Epithelial cell of prostate (primary cell): ENCODE data around the gene RASSF8.
"Not testable (repeated sequence)": the region's sequence is repeated elsewhere in the genome, so short reads cannot be mapped to it uniquely, and the experiment has no call there.

Source experiments
- DNase-seq: peaks from one replicate; pipeline ENCODE4 v3.0.0-alpha.2; 2011; ENCODE audit warnings: low read depth, low spot score
- H3K27ac ChIP-seq: fragments of 450-650 bp; 2 replicates; pipeline ENCODE4 v1.5.1; 2017; ENCODE audit warnings: mild to moderate bottlenecking

Gene RASSF8

GRCh38 chr12:26047401-26048226 is 89.1 kb downstream of the RASSF8 start:
- no peak for DNase-seq

GRCh38 chr12:26052652-26053051 is 94.2 kb downstream of the RASSF8 start:
- H3K27ac ChIP-seq = no peak overlapping the region
- DNase-seq = no peak

More at GRCh38 chr12:26047401-26048226, 89.1 kb downstream of the RASSF8 start:
- no peak overlapping the region for H3K27ac ChIP-seq

GRCh38 chr12:26054383-26054782 is 95.9 kb downstream of the RASSF8 start:
- no peak for DNase-seq
- H3K27ac ChIP-seq = no peak overlapping the region

GRCh38 chr12:26055087-26055486 is 96.6 kb downstream of the RASSF8 start:
- DNase-seq = no peak
- no peak overlapping the region for H3K27ac ChIP-seq

DNA sequence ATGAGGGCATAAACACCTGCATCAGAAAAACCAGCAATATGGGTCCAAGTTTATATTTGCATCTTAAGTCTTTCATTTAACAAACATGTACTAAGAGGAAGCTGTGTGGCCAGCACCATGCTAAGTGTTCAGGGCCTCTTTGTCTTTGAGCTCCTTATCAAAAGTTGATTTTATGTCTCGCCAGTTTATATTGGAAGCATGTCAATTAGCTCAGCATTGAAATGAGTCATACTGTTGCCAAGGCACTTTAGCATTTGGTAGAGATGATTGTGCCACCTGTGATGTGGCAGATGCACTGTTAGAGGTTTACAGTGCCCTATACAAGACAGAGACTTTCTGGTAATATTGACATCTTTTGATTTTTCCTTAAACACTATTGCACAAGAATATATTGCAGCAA is 97.9 kb downstream of the RASSF8 start:
- peak; percentile 22 for DNase-seq
- no peak overlapping the region for H3K27ac ChIP-seq

- H3K27ac ChIP-seq, DNase-seq: not testable (repeated sequence)
Observed at GRCh38 chr12:26057271-26057670, 98.8 kb downstream of the RASSF8 start.

GRCh38 chr12:26058308-26058707 is 99.8 kb downstream of the RASSF8 start:
- H3K27ac ChIP-seq = no peak overlapping the region
- no peak for DNase-seq

DNA sequence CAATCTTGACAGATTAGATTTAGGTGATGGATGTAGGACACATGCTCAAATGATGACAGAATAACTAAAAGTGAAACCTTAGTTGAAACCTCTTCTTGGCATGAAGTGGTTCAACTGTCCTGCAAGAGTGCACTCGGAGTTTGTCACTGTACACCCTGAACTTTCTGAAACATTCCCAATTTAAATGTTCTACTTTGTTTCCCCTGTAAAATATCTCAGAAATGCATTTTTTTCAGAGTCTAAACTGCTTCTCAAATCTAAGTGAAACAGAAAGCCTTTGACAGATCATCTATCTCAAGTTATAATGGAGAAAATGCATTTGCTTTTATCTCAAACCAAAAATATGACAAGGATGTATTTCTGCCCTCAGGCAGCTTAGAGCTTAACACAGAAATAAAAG is 100.3 kb downstream of the RASSF8 start:
- H3K27ac ChIP-seq = no peak overlapping the region
- no peak for DNase-seq

GRCh38 chr12:26062006-26062405 is 103.5 kb downstream of the RASSF8 start:
- no peak for DNase-seq

DNA sequence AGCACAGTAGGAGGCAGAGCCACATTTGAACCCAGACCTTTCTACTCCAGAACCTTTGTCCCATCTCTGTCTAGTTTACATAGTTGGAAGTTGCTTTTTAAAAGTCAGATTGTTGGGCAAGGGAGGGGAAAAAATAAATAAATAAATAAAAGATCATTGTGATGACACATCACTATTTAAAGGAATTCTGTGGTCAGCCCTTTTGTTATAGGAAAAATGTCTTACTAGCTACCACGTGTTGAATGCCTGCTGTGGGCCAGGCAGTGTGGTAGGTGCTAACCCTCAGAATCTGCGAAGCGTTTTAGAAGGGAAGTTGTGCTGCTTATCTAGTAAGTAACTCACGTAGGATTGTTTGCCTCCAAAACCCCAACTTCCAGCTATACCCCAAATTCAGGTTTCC is 104.1 kb downstream of the RASSF8 start:
- no peak for DNase-seq
- no peak overlapping the region for H3K27ac ChIP-seq

More at GRCh38 chr12:26062006-26062405, 103.5 kb downstream of the RASSF8 start:
- H3K27ac ChIP-seq = no peak overlapping the region

GRCh38 chr12:26065451-26065850 is 107.0 kb downstream of the RASSF8 start:
- no peak overlapping the region for H3K27ac ChIP-seq
- no peak for DNase-seq

GRCh38 chr12:26068503-26068902 is 110.0 kb downstream of the RASSF8 start:
- no peak overlapping the region for H3K27ac ChIP-seq
- no peak for DNase-seq

DNA sequence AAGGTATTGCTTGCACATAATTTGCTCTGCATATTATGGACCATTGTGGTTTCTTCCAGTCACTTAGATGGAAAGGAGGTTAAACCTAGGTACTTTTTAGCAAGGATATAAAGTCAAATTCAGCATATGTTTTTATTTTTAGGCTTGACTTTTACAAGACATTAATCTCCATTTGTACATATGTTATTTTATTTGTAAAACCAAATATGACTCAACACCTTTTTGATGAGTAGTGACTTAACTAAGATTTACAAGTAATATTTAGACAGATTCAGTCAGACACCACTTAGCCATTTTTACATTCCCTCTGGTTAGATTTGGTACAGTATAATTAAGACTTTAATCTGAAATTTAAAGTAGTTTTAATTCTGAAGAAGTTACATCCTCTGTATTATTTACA is 111.3 kb downstream of the RASSF8 start:
- DNase-seq = no peak

GRCh38 chr12:26077915-26078702 is 119.6 kb downstream of the RASSF8 start:
- no peak for DNase-seq
- H3K27ac ChIP-seq = no peak overlapping the region

More for the DNA sequence above, 111.3 kb downstream of the RASSF8 start:
- H3K27ac ChIP-seq = no peak overlapping the region

DNA sequence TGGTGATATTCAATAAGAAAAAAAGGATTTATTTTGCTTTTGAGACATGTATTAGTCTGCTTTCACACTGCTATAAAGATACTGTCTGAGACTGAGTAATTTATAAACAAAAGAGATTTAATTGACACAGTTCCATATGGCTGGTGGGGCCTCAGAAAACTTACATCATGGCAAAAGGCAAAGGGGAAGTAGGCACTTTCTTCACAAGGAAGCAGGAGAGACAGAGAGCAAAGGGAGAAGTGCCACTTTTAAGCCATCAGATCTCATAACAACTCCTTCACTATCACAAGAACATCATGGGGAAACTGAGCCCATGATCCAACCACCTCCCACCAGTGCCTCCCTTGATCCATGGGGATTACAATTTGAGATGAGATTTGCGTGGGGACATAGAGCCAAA is 122.4 kb downstream of the RASSF8 start:
- no peak for DNase-seq
- H3K27ac ChIP-seq = no peak overlapping the region

- H3K27ac ChIP-seq = no peak overlapping the region
- no peak for DNase-seq
Observed at GRCh38 chr12:26086936-26087335, 128.5 kb downstream of the RASSF8 start.

- peak; percentile 44 for DNase-seq
- H3K27ac ChIP-seq = no peak overlapping the region
Observed at GRCh38 chr12:26088998-26089397, 130.5 kb downstream of the RASSF8 start.

DNA sequence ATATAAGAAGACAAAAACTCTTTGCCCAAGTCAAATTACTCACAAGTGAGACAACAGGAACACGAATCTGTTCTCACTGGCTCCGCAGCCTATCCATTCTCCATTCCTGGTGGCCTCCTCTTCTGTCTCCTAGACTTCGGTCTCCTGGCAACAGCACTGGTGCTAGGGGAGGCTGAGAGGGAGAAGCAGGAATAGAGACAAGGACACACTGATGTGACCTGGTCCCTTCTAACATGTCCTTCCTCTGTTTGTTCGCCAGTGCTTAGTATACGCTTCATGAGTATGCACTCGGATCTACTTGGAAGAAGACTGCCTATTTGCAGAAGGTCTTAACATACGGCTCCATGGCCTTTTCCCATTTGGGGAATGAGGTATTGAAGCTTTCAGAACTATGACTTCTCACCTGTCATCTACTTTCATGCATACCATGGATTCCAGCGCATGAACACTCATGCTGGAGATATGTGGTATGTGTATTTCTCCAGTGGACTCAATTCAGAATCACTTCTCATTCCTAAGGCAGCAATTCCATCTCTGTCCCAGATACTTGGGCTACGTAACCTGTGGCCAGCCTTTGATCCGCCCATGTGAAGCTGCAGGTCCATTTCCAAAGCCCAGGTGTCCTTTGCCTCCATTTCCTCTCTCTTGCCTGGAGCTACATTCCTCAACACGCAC is 132.5 kb downstream of the RASSF8 start:
- DNase-seq = no peak
- no peak overlapping the region for H3K27ac ChIP-seq

DNA sequence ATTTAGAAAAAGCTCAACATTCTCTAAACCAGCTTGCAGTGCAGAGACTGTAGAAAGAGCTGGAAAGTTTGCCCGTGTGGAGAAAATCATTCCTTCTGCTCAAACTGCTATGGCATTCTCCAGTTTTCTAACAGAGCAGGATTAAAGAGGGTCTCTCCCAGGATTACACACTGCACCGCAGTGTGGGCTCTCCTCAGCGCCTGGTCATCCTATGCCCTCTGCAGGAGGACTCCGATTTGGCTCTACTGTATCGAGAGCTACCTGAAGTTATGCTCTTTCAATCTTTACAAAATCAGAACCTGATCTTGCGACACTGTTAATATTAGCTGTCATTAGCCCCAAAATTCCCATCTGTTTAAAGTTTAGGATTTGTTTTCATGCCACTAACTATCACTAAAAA is 133.3 kb downstream of the RASSF8 start:
- no peak for DNase-seq

DNA sequence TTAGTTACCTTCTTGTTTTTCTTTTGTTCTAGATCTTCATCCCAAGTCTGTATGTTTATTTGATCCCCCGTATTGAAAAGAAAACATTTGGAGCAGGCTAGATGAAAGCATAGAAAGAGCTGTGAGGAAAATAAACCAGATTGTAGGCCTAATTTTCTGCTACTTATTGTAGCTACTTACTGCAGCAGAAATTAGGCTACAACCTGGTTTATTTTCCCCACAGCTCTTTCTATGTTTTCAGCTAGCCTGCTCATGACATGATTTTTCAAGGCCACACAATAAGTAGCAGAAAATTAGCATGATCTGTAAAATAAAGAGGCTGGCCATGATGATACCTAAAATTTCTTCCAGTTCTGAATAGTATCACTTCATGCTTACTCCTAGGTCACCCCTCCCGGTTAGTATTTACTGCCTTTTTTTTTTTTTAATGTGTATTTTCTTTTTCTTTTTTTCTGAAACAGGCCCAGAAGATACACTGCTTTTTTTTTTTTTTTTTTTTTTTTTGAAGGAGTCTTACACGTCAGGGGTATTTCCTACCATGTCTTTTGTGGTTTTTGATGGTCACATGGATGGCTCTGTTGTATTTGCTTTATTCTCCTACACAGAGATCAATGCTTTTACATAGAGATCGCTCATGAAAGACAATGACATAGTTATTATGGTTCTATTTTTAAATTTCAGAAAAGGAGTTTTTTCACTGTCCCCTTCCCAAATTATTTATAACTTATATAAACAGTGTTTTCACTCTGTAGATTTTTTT is 134.0 kb downstream of the RASSF8 start:
- no peak for DNase-seq
- H3K27ac ChIP-seq = no peak overlapping the region

More for the DNA sequence above, 133.3 kb downstream of the RASSF8 start:
- H3K27ac ChIP-seq = no peak overlapping the region
